ENCODE results near the gene PLXNA4.

The PLXNA4 gene

DNA sequence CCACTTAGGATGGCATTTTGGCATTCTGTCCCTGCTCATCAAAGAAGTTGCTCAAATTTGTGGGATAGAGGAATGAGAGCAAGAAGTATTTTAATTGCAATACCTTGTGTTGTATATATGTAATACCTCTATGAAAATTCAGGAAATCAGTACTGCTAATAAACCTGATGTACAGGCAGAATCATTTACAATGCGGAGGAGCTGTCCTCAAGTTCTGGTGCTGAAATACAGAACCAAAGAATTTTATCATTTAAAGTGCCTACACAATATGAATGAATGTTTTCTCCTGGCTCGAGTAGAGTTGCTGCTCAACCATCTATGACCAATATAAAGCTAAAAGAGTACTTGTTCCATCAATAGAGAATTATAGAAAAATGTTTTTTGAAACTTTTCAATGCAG is 305.8 kb downstream of the PLXNA4 start:
- no peak for DNase-seq (ENCODE audit: low read depth)

DNA sequence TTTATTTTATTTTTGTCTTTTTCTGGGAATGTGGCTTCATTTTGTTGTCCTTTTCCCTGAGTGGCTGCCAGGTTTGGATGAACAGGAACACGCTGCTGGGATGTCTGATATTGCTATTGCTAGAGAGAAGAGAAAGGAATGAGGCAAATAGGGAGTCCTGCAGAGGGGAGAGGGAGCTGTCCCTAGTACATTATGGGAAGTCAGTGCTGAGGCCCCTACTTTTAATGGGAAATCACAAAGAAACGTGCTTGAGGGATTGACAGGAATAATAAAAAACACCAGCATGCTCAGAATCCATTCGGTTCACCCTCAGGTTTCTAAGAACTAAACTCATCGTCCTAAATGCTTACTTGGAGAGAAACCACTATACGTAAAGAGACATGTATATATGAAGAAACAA is 306.6 kb downstream of the PLXNA4 start:
- no peak for DNase-seq (ENCODE audit: low read depth)

DNA sequence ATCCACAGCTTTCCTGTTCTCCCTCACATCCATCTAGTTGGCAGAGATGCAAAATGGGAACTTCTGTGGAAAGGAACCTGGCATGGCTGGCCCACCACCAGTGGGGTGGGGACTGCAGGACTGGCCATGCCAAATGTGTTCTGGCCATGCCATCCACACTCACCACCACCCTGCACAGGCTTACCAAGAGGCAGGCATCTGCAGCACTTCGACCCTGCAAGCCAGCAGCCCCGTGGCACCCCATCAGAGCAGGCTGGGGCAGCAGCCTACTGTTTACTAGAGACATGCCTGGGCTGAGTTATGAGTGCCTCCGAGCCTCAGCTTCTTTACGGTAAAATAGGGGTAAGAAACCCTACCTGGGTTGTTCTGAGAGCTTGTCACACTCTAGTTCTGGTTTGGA is 313.1 kb downstream of the PLXNA4 start:
- DNase-seq (ENCODE audit: low read depth): no peak

DNA sequence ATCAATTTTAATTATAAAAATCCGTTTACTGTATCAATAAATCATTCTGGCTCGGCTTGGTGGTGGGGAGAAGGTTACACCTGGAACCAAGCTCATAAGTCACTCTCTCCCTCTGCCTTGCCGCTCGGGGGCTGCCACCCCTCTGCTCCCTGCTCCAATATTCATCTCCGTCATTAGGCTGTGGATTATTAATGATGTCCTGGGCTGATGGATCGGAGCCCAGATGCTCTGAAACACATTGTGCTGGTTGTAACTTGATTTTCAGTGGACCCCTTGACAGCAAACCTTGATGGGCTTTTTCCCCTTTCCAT is 314.2 kb downstream of the PLXNA4 start:
- DNase-seq (ENCODE audit: low read depth): no peak

DNA sequence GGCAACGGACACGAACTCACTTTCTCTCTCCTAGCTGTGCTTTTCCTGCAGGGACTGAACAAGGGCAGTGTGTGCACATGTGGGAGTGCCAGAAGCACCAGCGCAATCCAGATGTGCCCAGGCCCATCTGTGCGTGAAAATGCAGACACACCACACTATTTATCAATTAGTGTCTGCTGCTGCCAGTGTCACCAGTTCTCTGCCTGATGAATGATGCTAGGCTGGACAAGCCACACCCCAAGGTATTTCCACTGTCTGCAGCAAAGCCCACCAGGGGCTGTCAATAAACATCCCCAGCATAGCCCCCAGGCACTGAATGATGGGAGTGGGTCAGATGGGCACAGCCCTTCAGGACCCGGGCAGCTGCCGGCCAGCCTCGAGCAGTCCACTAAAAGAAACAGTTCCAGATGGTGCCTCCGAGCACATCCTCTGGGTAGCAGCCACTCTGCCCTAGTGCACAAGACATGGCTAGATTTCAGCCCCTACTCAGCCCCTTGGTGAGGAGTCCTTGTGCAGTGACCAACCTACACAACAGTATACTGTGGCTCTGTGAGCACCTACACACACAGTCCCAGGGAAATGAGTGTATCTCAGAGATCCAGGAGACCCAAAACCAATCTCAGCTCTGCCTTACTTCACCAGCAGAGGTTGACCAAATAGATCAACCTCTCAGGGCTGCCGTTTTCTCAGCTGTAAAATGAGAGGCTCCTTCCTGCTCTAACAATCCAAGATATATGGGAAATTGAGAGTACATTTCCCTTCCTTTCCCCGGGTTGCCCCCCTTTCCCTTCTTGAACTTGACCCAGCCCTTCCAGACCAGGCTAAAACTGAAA is 314.7 kb downstream of the PLXNA4 start:
- DNase-seq (ENCODE audit: low read depth): no peak

DNA sequence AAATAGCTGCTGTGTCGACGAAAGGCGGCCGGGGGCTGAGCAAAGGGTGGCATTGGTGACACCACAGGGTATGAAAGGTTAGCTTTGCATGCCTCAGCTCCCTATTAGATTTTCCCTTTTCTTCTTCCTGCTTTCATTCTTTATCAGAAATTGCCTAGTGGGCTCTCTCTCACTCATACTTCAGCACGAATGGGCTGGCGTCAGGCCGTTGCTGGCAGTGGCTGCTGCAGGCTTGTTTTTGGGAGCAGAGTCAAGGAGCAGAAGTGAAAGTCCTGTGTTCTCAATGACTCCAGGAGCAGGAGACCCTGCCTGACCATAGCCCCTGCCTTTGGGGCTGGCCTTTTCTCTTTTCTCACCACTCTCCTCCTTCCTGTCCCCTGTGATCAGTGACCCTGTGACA is 318.0 kb downstream of the PLXNA4 start:
- DNase-seq (ENCODE audit: low read depth): no peak

DNA sequence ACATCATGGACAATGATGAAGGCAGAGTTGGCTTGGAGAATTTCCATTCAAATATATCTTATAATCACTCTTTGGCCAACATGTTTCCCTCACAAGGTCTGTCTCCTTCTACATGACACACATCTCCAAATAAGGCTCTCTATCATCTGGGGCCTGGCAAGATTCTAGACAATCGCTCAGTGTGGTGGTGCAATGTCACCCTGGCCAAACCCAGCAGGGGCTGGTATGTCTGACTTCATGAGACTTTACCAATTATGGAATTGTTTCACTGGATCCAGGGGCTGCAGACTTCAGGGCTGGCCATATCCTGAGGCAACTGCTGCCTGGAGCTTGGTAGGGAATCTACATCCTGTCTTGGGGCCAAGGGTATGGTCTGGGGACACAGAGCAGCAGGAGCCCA is 319.0 kb downstream of the PLXNA4 start:
- DNase-seq (ENCODE audit: low read depth): no peak

DNA sequence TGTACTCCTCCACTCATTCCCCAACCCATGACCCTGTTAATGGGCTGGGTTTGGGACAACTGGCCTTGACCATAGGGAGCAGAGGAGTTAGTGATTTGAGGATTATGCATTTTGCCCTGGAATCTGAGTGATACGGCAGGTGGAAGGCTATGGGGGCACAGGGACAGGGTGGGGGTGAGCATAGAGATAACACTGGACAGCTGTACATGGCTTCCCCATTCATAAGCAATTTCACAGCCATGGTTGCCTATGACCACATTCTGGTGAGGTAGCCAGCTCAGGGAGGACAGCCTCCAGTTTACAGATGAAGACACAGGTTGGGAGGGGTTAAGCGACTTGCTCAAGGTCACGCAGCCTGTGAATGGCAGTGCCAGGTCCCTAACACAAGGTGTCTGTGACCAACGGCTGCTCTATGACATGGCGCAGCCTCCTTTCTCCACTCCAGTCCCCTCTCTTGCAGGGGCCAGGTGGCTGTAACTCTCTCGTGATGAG is 319.5 kb downstream of the PLXNA4 start:
- DNase-seq (ENCODE audit: low read depth): no peak

DNA sequence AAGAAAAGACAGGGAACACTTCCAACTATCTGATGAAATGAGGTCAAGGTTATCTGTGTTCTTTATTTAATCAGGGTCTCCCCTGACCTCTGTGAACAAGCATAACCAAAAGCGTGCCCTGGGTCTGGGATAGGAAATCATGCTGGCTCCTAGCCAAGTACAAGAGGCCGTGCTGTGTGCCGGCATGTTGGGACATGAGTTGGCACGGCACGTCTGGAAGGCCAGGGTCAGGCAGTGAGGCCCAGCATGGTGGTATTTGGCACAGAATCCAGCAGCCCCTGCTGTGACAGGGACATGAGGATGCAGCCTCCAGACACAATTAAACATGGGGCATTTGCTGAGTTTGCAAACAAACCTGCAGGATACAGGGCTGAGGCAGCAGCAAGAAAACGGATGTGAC is 320.4 kb downstream of the PLXNA4 start:
- DNase-seq (ENCODE audit: low read depth): no peak

DNA sequence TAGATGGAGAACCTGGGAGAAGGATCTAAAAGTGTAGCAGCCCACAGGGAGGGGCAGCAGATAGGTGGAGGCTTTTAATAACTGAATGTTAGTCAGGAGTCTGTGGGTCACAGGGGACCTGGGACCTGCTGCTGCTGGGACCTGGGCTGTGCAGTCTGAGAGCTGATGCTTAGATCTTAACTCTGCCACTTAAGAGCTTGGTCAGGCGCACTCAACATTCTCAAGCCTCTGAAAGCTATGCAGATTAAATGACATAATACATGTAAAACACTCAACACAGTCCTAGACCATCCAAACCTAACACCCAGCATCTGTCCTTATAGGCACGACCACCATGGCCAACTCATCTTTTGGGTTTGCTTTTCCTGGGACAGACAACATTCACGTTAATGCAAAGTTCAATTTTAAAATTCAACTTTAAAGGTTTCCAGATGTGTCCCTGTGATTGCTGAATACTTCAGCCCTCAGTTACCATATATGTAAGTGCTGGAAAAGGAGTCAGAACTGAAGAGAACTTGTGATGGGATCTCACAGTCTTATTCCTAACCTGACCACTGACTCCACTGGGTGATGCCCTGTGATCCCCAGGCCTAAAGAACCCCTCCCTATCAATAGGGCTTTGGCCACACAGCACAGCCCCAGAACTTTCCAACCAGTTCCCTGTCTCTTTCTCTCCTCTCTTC is 321.0 kb downstream of the PLXNA4 start:
- DNase-seq (ENCODE audit: low read depth): no peak

DNA sequence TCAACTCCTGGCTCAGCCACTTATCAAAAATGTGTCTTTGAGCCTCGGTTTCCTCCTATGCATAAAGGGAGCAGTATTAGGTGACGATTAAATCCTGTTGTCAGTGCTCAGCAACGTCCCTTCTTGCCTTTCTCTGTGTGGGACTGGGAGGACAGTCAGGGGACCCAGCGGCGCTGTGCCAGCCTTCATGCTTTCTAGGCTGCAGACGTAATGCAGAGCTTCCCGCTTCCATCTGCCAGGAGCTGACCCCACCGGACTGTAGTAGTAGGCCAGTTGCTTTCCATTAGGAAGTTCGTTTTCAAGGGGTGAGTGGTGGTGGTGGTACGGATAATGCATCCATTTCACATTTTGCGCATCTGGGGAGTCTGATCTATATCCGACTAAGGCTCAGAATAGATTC is 321.8 kb downstream of the PLXNA4 start:
- no peak for DNase-seq (ENCODE audit: low read depth)

DNA sequence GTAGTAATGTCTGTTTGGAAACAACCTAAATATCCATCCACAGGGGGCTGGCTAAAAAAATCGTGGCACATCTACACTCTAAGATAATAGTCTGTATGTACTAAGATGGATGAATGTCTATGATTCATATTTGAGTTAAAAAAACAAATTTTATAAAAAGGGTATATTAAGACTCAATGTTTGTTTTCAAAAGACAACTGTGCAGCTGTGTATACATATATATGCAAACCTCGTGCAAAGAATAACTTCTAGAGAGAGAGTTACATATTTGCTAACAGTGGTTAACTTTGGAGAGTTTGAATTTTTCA is 323.5 kb downstream of the PLXNA4 start:
- DNase-seq (ENCODE audit: low read depth): no peak

DNA sequence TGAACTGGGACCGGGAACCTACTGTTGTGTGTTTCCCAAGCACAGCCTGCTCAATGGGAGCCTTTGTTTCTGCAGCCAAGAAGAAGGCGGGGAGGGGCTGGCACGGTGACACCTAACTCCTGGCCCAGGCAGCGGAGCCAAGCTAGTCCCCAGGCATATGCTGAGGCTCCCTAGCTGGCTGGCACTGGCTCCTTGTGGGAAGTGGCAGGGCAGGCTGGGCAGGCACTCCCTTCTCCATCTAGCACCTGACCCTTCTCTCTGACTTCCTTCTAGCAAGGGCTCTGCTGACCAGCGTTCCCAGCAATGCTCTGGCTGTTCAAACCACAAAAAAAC is 325.0 kb downstream of the PLXNA4 start:
- no peak for DNase-seq (ENCODE audit: low read depth)

DNA sequence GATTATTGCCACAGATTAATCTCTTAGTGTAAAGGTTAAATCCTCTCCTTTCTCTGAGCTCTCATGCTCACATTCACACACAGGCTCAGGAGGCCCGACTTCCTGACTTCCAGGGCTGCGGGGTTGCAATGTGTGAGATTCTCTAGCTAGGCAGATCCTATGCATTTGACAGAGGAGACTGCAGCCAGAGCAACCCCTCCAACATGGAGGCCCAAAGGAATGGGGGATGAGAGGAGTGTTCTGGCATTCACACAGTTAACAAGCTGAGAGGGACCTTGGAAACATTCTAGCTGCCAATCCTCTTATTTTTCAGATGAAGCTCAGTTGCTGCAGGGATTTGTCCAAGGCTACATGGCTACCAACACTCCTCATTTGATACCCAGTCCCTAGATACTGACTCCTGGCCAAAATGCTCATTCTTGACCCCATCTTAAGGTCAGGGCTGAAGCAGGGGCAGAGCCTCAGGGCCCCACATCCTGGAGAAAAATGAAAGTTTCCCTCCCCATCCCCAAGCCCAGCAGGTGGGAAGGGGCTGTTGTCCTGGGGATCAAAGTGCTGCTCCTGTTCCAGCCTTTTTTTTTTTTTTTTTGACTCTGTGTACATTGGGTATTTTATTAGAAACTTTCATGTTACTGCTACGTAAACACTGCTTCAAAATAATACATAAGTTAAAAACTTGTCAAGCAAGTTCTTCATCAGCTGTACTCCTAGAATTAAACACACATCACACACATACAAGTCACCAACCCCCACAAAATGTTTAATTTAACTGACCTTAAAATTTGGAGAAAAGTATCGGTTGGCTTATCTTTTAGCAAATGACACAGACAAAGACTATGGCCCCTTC is 325.6 kb downstream of the PLXNA4 start:
- DNase-seq (ENCODE audit: low read depth): no peak

DNA sequence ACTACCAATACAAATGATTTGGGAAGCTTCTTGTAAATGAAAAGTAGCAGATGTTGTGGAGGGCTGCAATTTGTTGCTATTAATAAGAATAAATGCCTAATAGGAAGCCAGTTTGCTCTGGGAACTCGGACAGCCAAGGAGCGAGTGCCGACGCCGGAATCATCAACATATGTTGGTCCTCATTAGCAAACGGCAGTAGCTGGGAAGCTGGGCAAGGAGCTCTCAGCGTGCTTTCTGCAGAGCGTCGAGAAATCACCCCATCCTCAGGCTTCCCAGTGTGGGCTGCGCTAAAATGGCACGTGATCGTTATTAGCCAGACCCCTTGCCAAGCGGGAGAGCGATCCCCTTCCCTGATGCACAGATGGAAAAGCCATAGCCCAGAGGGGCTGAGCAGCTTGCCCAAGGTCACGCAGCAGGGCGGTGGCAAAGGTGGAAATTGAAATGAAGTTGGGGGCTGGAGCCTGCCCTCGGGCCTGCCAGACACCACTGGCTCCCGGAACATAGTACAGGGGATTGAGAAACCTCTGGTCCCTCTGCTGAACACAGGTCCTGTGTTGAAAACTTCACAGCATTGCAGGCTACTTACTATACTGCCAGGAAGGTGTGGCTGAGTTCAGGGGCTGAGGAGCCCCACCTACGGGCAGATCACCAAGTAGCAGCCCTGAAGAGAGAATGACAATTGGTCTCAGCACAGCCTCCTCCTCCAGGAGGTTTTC is 326.9 kb downstream of the PLXNA4 start:
- no peak for DNase-seq (ENCODE audit: low read depth)

DNA sequence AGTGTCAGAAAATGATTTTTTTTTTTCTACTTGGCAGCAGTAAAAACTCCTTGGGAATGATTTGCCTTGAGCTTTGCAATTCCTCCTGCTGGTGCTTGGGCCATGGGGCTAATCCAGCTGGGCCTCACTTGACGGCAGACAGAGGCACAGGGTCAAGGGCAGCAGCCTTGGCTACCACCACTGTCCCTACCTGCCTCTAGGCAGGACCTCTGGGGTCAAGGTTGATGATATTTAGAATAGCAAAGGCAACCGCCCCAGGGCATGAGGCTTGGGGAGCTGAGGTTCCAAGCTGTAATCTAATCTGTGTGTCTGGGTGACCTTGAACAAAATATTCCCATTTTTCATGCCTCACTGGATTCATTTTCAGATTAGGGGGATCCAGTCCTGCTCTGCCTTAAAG is 327.4 kb downstream of the PLXNA4 start:
- DNase-seq (ENCODE audit: low read depth): no peak

DNA sequence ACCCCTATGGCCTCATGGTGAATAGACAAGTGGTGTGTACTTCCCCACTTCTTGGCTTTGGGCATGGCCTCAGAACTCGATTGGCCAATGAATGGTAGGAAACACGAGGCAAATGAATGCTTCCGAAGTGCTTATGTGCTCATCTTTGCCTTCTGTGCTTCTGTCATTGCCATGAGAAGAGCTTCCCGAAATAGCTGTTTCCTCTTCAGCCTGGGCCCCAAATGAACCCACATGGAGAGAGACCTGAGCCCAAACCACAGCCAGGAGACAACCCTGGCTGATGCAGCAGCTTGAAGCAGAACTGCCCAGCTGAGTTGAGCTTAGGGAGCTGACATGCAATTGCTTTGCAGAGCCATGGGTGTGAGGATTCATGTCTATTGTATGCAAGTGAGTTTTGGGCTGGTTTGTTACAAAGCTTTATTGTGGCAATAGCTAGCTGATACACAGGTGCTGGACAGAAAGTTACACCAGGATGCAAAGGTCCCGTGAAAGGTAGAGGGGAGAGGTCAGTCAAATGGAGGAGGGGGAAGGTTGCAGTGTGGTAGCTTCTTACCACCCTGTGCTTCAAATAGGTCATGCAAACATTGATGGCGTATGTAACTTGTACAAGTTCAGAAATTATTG is 328.2 kb downstream of the PLXNA4 start:
- DNase-seq (ENCODE audit: low read depth): no peak

DNA sequence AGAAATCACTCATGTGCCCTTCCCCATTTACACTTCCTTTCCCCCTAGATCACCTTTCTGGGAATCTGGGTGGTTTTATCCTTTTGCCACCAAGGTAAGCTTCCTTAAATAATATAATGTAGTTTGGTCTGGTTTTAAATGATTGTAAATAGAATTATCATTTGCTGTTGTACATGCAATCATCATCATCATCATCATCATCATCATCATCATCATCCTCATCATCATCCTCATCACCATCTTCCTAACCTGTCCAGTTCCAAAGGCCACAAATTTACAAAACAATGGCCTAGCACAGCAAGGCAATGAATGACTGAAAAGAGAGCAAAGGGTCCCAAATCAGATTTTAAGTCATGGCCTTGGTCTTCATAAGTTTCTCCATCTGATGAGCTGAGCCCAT is 329.7 kb downstream of the PLXNA4 start:
- DNase-seq (ENCODE audit: low read depth): no peak

DNA sequence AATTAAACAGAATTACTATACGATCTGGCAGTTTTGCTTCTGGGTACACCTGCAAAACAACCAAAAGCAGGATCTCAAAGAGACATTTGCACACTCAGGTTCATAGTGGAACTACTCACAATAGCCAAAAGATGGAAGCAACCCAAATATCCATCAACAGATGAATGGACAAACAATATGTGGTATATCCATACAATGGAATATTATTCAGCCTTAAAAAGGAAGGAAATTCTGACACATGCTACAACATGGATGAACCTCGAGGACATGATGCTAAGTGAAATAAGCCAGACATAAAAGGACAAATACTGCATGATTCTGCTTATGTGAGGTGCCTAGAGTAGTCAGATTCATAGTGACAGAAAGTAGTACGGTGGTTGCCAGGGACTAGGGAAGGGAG is 330.7 kb downstream of the PLXNA4 start:
- DNase-seq (ENCODE audit: low read depth): no peak

DNA sequence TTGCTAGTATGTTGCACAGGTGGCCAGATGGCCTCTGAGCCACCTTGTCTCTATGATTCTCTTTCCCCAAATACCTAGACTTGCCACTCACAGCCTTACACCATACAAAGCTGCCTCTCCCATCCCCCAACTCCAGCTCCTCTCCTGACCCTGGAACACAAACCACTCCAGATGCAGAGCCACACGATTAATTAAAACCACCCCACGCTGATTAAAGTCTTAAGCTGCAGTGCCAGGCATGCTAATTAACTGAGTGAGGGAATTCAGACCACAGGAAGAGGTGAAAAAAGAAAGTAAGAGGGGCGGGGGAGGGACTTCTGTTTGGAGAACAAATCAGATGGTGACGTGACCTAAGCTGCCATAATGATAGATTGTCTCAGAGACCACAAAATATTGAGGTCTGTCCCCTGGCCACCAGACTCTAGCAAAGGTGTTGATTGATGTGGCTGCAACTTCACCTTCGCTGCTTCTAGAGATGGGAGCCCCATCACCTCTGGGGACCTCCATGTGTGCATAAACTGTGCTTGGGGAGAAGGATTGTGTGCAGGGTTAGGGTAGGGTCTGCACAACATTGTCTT is 331.3 kb downstream of the PLXNA4 start:
- no peak for DNase-seq (ENCODE audit: low read depth)

DNA sequence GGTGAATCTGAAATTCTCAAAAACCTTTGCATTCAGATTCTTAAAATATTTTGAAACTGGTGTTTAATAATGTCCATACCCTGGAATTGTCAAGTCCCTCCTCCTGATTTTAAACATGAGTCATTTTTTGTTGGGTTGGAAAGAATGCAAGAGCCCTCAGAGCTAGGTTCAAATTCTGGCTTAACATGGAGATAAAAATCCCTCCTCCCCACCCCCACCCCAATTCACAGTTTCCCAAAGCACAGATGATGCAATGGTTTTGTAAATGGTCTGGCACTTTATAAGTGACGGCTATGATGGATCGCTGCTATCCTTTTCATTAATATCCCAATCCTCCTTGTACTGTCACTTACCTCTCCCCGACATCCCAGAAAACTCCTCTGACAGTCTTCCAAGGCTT is 332.8 kb downstream of the PLXNA4 start:
- no peak for DNase-seq (ENCODE audit: low read depth)

DNA sequence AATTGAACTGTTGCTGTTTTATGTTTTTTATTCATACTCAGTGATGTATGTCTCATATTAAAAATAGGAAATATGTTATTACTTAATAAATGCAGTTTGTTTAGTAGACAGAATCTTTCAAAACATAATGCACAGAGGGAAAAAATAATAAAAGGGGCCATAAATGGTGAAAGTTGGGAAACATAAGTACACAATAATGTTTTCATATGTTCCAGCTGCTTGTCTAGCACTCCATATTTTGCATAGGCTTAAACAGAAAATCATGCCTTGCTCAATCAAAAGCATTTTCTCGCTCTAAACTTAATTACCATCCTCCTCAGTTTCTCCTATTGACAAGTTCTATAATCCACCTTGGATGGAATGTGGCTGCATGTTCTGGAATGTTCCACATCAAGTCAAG is 333.2 kb downstream of the PLXNA4 start:
- DNase-seq (ENCODE audit: low read depth): no peak

All from activated T-cell treated with anti-CD3 and anti-CD28 coated beads for 48 hours (primary cell).